GM18508 (cell line): Measurements from ENCODE around the gene DHX8.

Source experiments
- ATAC-seq: cut with Tn5 transposase; IDR thresholded peaks from one replicate; pipeline ENCODE4 v1.9.1; 2021; ENCODE audit warnings: moderate number of reproducible peaks; ENCODE audit not compliant: insufficient read depth, unreplicated experiment

Gene DHX8

DNA sequence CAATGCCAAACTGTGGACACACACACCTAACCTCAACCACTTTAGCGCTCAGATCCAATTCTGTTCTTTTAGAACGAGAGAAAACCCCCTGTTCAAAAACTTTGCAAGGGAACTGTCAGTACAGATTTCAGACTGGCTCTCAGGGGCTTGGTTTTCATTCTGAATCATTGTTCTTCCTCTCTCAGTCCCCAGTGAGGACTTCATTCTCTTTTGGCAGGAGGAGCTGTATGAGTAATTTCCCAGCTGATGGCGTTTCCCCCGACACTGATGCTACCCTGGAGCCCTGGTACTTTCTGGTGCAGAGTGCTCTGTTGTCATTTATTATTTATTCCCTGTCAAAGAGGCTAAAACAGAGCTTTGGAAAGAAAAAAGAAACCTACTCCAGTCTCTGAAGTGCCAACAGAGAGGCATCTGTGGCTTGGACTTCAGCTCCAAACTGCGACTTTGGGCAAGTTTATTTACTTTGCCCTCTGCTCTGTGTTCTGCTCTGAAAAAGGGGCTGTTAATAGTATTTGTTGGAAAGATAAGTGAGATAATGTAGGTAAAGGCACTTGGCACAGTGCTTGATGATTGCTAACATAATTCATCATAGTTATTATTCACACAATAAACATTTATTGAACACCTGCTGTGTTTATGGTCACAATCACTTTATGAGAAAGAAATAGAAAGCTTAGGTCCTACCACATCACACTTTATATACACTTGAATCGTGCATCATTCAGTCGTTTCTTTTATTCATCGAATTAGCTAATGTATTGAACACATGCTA, 34.0 kb downstream of the DHX8 start:
- ATAC-seq, result no peak

DNA sequence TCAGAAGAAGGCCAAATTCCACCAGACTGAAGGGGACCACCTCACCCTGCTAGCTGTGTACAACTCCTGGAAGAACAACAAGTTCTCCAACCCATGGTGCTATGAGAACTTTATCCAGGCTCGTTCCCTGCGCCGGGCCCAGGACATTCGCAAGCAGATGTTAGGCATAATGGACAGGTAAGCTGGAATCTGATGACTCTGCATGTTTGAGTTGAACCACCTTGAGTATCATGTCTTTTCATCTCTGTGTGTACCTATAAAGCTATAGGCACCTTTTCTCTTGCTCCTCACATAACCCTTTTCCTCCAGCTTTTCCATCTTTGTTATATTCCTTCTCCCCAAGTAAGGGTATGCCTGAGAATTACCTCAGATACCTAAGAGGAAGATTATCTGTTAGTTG, 37.6 kb downstream of the DHX8 start:
- ATAC-seq, result no peak

DNA sequence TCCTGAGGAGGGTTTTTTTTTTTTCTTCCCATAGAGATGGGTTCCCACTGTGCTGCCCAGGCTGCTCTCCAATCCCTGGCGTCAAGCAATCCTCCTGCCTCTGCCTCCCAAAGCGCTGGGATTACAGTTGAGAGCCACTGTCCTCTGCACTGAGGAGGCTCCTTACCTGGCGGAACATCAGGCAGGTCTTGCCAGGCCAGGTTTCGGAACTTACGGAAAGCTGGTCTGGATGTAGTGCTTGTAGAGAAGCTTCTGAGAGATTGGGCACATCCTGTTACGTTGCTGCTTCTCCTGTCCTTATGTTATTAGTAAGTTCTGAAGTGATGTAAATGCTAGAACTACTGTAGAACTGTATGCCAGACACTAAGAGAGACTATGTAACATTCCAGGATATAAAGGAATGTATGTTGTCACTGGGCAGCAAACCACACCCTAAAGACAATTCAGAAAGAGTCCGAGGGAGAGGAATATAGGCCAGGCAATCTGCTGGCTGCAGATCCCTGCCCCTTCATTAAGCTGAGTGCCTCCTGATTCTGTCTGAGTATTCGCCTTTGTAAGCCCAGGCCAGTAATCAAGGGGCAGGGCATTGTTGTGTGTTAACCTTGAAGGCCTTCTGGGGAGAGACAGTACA, 41.3 kb downstream of the DHX8 start:
- ATAC-seq, result no peak

DNA sequence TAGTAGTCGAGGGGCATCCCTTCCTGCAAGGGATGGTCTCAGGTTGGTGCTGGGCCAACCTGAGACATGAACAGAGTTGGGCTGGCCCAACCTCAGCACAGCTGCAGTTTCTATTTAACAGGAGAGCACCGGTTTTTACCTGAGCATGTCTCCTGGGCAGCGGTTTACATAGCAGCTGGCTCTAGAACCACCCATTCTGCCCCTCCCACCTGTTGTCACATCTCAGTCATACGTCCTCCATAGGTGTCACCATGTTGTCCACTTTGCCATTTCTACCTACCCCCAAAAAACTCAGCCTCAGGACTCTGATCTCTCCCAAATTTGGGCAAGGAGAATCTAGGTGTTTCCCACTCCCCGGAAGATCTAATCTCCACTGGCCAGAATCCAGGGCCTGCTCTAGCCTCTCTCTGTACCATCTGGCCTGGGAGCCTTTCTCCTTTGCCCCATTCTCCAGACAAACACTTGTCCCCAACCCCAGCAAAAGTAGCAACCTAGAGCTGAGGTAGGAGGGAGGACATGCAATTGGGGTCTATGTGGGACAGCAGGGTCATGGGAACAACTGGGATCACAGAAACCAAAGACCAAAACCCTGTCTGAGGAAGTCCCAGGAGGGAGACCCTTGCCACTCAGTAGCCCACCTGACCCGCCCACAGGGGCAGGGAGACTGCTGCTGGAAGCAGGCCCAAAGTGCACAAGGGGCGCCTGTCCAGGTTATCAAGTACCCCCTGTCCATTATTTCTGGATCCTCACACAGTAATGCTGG, 43.3 kb downstream of the DHX8 start:
- ATAC-seq, result no peak

DNA sequence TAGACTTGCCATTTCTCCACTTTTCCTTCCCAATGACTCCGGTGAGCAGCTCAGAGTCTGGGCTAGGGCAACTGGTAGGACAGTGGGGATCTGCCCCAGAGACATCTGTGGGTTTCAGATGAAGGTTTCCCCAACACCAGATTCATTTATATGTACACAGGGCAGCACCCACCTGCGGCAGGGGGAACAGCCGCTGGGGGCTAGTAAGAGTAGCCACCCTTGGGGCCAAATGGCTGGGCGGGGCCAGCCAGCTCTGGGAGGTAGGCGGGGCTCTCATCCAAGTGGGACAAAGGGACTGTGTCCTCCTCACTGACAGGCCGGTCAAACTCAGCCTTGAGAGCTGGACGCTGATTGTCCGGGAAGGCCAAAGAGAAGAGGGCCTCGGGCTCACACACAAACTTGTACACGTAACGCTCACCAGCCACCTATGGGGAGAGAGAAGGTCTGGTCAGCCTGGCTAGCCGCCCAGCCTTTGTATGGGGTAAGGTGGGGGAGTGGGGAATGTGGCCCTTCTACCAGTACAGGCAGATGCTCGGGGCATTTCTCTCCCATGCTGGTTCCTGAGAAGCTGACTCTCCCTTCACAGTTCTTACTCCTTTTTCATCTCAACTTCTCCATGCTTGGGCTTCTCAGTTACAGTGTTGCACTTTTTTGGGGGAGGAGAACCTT, 44.7 kb downstream of the DHX8 start:
- no peak for ATAC-seq

DNA sequence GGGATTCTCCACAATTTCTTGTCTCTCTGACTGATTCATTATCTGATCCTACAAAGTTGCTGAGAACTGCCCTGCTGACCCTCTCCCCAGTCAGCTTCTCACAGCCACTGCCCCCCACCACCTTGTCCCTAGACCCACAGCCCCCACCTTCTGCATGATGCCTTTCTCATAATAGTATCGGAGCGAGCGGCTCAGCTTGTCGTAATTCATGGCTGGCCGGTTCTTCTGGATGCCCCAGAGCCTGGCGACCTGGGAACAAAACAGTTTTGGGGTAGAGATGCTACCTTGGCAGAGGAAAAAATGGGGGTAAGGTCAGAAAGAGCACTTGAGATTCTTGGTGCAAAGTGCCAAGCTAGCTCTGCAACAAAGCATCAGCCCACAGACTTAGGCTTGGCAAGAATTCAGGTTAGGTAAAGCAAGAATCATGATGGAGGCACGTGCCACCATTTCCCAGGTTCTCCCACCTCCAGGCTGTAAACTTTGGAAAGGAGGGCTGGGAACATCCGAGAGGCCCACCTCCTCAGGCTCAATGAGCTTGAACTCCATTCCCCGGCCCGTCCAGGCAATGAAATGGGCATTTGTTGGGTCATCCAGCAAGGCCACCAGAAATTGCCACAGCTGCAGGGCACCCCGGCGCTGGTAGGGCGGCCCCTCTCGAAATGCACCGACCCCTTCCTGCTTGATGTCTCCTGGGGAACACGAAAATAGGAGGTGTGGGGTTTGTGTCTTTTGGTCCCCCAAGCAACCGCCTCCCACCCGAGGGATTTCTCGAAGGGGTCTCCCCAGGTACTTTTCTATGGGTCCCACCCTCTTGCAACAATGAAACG, 45.4 kb downstream of the DHX8 start:
- ATAC-seq, result no peak

DNA sequence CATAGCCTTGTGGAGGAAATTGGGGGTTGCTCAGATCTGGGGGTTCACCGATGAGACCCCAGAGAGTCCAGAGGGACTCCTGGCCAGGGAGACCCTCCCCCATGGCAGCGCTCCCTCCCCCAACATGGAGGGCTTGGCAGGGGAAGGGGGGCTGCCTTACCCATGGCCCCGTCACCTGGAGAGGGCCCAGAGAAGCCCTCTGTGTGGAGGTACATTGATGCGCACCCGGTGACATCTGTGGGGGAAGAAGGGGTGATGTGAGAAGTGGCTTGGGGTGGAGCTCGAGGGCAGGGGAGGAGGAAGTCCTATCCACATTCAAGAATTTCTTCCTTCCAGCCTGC, 46.1 kb downstream of the DHX8 start:
- no peak for ATAC-seq

DNA sequence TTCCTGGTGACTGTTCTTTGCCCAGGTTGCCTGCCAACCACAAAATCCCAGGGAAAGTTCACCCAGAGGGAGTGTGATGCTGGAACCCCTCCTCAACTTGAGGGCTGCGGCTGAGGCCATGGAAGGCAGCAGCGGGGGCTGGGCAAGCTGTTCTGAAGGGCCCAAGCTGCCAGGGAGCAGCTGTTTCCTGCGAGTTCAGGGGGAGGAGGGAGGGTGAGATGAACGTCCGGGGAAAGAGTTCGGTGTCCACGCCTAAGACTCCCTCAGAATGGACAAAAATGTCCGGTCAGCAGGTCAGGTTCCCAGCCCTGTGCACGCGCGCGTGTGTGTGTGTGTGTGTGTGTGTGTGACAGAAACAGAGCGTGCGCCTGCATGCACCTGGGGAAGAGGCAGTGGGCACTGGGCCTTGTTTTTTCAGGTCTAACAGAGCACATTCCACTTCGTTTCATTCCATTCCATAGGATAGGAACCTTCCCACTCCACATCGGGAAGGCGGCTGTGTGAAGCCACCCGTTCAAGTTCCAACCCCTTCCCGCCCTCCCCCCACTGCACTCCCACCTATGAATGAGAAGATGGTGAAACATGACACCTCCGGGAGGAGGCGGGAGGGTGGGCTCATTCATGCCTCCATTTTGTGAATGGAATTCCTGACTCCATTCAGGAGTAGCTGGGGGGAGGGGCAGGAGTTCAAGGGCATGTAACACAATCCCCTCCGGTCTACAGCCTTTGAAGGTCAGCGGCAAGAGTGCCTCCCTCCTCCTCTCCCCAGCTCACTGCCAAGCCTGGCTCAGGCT, 46.7 kb downstream of the DHX8 start:
- no peak for ATAC-seq

DNA sequence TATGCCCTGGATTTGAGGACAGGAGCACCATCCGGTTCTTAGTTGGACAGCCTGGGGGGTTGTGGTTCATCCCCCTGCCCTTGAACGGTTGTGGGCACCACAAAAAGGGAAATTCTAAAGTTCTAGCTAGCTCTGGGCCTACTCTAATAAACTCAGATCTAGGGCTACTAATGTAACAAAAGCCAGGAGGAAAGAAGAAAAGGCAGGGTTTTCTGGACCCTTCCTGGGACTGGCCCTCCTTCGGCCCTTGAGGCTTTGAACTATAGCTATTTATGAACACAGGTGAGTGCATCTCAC, 47.3 kb downstream of the DHX8 start:
- ATAC-seq, result no peak

DNA sequence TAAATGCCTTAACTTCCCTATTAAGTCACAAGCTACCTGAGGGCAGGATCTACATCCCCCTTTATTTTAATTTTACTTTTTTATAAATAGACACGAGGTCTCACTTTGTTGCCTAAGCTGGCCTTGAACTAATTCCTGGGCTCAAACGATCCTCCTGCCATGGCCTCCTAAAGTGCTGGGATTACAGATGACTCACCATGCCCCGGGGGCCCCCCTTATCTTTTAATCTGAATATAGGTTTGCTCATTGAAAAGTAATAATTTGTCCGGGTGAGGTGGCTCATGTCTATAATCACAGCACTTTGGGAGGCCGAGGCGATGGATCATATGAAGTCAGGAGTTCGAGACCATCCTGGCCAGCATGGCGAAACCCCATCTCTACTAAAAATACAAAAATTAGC, 48.2 kb downstream of the DHX8 start:
- ATAC-seq, result no peak

DNA sequence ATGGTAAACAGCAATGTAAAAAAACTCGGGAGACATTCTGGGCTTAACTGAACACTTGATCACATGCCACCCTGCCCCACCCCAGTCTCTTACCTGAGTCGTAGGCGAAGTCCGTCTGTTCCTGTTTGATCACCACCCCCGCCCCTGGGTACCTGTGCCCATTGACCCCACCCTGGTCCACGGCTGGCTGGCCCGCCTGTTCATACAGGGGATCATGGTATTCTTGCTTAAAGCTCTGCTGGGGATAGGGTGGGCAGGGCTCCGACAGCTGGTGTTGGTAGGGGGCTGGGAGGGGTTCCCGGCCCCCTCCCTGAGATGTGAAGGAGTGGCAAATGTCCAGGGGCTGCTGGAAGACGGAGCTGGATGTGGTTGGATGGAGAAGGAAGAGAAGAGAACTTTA, 48.8 kb downstream of the DHX8 start:
- ATAC-seq, result no peak

DNA sequence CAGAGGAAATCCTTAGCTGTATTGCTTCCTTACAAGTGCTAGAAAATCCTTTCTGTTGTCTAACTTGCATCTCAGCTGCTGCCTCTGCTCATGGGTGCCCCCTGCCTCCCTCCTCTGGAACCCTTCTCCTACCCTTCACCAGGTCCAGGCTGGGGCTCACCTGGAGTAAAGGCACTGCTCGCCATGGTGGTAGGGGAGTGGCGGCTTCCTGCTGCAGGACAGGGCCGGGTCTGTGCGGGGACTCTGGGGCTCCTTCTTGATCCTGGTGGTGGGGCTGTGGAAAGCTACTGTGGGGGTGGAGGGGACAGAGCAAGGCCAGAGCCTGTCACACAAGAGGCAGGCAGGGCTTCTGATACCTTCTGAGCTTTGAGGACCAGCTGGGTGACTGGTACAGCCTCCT, 49.9 kb downstream of the DHX8 start:
- ATAC-seq, result no peak

DNA sequence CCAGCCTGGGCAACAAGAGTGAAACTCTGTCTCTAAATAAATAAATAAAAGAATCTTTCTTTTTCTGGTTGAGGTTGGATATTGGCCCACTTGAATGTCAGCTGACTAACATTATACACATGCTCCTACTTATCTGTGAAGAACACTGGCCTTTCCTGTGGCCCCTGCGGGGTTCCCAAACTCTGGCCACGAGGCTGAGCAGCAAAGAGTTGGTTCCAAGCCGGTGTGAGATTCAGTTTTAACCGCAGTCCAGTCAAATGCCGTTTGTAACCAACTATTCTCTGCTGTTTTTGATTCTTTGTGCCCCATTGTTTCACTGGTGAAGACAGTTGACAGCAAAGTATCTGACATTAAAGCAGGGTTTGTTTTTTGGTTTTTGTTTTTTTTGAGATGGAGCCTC, 51.1 kb downstream of the DHX8 start:
- no peak for ATAC-seq

DNA sequence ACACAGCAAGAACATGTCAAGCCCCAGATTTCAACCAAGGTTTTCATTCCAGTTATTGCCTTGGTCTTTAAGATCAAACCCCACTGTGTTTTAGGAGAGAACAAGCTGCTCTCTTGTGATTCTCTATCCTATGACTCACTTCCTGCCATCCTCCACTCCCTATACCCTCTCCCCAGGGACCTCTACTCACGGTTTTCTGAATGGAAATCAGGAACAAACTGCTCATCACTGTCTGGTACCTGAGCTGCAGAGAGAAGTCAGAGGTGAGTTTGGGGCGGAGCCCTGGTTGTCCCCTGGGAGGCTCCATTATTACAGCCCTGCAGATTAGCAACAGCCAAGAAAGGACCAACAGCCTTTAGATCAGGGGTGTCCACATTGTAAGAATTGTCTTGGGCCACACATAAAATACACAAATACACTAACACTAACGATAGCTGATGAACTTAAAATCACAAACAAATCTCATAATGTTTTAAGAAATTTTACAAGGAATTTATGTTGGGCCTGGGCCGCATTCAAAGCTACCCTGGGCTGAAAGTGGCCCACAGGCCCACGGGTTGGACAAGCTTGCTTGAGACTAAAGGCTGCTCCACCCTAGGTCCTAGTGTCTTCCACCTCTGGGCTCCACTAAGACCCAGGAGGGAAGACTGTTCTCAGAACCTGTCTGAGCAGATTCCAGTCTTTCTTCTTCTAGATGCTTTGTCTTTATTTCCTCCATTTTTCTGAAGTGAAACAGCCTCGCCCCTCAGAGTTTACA, 52.6 kb downstream of the DHX8 start:
- no peak for ATAC-seq

DNA sequence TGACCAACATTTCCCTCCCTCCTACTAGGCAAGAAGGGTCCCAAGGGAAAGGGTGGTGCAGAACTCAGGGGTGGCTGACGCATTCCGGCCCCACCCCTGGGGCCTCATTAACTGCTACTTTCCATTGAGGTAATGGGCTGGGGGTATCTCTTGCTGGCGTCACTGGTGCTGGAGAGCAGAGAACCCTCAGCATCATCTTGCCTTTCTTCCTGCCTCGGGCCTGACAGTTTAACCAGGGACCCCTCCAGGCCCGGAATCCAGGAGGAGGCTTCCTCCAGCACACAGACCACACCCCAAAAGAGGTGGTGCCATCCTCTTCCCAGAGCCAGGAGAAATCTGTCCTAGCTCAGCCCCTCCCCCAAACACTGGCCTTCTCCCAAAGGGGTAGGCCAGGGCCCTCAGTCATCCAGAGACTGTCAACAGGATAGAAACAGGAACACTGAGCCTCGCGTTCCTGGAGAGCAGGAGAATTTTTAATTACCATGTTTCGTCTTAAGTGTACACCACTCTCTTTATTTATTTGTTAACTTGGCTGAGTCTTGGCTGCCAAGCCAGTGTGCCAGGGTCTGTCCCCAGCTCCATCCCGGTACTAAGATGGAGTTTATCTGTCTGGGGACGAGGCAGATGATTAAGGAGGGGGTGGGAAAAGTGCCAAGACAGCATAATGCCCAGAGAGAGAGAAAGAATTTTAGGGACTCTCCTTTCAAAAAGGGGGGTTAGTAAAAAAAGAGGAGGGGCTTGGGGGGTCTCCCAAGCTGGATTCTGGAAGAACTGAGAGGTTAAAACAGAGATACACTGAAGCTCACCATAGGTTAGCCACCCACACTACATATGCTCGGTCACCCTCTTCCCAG, 57.3 kb downstream of the DHX8 start:
- ATAC-seq, result no peak

DNA sequence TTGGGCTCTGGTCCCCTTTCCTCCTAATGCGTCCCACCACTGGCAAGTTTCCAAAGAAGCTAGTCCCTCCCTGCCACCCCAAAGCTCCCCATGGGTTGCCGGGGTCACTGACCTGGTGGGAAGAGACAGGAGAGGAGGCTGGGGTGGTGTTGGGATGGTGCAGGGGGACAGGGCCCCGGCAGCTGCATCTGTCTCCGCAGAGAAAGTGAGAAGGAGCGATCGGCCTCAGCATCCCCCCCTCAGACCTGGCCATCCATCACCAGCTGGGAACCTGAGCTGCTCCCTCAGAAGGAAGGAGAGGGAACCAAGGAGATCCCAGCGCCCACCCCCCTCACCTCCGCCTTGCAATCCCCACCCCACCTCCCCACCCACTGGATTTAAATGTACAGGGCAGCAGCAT, 59.1 kb downstream of the DHX8 start:
- no peak for ATAC-seq

DNA sequence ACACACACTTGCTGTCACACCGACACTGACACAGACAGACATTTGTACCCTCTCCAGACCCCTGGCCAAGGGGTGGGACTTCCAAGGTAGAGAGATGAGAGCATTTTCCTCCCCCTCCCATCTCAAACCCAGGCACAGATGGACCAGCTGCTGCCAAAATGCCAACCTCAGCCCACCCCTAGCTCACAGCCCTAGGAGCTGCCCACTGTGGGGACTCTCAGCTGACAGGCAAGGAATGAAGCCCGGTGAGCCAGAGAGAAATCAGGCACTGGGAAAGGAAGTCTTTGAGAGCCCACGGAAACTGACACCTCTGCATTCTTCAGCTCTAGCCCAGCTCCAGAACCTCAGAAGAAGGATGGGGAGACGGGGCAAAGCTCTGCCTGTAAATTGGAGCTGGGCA, 59.5 kb downstream of the DHX8 start:
- ATAC-seq, result no peak
